AG04449 (cell line): ENCODE results near the gene CADM1.

Source experiments
- CTCF ChIA-PET: fragments of 350-600 bp; formaldehyde crosslinking; extraction: SDS; loops from one replicate; lab custom pipeline; 2021; ENCODE audit warnings: antibody characterized with exemption; lab: Yijun Ruan, JAX
- POLR2A ChIA-PET: fragments of 400-600, 350-600 bp; formaldehyde crosslinking; extraction: SDS; loops from one replicate; lab custom pipeline; 2020; ENCODE audit warnings: antibody characterized with exemption, inconsistent platforms; lab: Yijun Ruan, JAX
- DNase-seq: peaks from one replicate; pipeline ENCODE4 v3.0.0-alpha.2; 2010; ENCODE audit warnings: low read depth, low spot score
- H3K4me3 ChIP-seq: 2 replicates; pipeline ENCODE4 v1.5.1; 2011; ENCODE audit warnings: low read depth, mild to moderate bottlenecking, control low read depth, low read length
- CTCF ChIP-seq: IDR thresholded peaks from one replicate; pipeline ENCODE4 v1.5.1; 2011; ENCODE audit warnings: mild to moderate bottlenecking, moderate library complexity, low read length, control low read depth, inconsistent platforms; ENCODE audit not compliant: insufficient read depth; ENCODE audit errors: missing control alignments

CADM1 gene

DNA sequence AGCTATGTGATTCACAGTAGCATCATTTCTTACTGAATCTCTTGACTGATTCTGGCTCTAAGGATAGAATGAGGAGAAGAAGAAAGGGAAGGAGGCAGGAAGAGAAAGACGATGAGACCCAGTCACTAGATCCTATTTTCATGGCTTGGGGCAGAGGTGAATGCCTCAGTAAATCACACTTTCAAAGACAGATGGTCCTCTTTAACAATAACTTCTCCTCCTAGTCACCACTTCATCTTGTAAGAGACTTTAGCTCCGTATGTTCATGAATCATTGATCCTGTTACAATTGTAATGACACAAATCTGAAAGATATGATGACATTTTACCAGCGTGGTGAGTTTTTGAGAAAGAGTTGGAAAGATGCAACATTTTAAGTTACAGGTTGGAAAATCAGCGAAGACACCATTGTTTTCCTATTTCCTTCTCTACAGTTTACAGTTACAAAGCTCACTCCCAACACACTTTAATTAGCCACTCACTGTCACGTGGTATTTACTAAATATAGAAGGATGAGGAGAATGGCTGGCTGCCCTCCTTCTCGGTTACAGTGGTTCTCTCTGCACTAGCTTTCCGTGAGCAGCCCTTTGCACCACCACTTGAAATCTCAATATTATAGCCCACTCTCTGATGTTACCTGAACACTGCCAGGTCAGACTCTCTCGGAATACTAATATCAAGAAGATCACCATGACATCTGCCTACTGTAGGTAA is 205.8 kb downstream of the CADM1 start:
- no peak for DNase-seq
- no peak overlapping the region for H3K4me3 ChIP-seq
- ChIA-PET CTCF (no interaction called here), POLR2A (no interaction called here)
- no peak for TF ChIP-seq CTCF

- ChIA-PET POLR2A (no interaction called here), CTCF (no interaction called here)
- TF ChIP-seq CTCF = no peak
- DNase-seq = no peak
- no peak overlapping the region for H3K4me3 ChIP-seq
Observed at GRCh38 chr11:115297330-115297729, 206.9 kb downstream of the CADM1 start.

DNA sequence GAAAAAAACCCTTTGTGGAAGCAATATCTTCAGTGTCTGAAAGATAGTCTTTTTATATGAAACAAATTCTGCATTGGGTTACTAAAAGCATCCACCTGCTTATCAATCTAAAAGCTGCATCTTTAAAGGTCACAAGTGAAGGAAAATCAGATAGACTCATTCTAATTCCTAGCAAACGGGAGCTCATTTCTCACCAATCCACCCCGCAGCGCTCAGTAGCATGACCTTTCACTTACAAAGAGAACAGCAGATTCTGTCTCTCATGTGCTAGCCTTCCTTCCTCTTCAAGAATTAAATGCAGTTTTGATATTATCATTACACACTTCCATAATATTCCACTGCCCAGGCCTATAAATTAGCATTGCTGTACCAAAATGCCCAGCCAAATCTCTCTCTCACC is 212.9 kb downstream of the CADM1 start:
- ChIA-PET CTCF (no interaction called here), POLR2A (no interaction called here)
- no peak for DNase-seq
- no peak overlapping the region for H3K4me3 ChIP-seq
- TF ChIP-seq CTCF = no peak

DNA sequence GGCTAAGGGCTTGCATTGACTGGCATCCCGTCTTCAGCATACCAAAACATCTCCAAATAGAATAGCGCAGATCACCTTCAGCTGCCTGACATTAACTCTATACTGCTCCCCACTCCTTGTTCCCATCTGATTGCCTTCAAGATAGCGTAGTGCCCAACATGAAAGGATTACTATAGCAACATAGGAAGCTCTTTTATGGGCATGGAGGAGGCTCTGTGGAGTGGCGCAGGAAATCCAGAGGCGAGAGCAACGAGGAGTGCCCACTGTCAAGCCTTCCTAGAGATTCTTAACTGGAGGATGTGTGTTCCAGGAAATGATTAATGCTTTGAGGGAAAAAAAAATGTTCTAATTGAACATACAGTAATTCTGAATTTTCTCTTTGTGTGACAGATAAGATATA is 213.3 kb downstream of the CADM1 start:
- ChIA-PET CTCF (interaction anchor here (1.3 kb wide), 1 partner anchor 11 kb away, joined by 8 read pairs; no protein-coding TSS in a partner anchor), POLR2A (no interaction called here)
- no peak for DNase-seq
- no peak overlapping the region for H3K4me3 ChIP-seq
- TF ChIP-seq CTCF = no peak

DNA sequence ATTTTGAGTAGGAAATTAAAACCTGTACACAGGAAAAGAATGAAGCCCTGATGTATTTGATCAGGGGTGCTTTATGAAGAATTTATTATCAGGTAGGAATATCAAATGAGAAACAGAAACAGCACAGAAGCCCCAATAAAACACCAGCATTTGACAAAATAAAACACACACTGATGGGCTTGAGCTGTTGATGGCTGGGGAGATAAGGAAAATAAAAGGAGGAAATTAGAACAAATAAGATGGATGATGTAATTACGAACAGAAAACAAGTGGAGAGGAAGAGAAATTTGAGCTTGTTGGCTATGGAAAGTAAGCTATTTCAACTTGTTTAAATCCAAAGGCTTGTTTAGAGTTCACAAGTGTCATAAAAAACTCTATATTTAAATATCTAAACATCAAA is 213.7 kb downstream of the CADM1 start:
- ChIA-PET POLR2A (interaction anchor here (0.9 kb wide), 1 partner anchor 11 kb away, joined by 3 read pairs; no protein-coding TSS in a partner anchor), CTCF (interaction anchor here (1.3 kb wide), 1 partner anchor 10 kb away, joined by 8 read pairs; no protein-coding TSS in a partner anchor)
- H3K4me3 ChIP-seq = no peak overlapping the region
- no peak for DNase-seq
- TF ChIP-seq CTCF = no peak

- POLR2A ChIA-PET = no interaction called here
- DNase-seq = no peak
- CTCF ChIA-PET = no interaction called here
- TF ChIP-seq CTCF = no peak
- no peak overlapping the region for H3K4me3 ChIP-seq
Observed at GRCh38 chr11:115287266-115287665, 216.9 kb downstream of the CADM1 start.
